ENCODE measurements around the gene PSMD6. TPM values are rescaled to one million over a fixed set of nuclear protein-coding genes. Genes with fewer than 3 reads are reported as not detected.

Gene PSMD6
- total and polyA plus RNA-seq, 9 donors = 30.8 to 68.6 (median 55.7) TPM

GRCh38 chr3:64029287-64029686, 6.0 kb upstream of the PSMD6 start:
- Histone ChIP-seq H3K27ac (no peak overlapping the region), H3K27me3 (no peaks in the 10 kb centered on the region), H3K4me1 (ENCODE audit: insufficient read depth) (no peaks in the 10 kb centered on the region), H3K9me3 (no peaks in the 10 kb centered on the region), H3K4me3 (no peak overlapping the region), H3K36me3 (no peaks in the 10 kb centered on the region)
- WGBS, 3 donors = 88 to 89% (median 89%) methylated on average over 4 of the region's 4 CpGs
- TF ChIP-seq POLR2A (IDR thresholded peaks at IDR 0.05) = no peak
- TF ChIP-seq EP300 (IDR thresholded peaks at IDR 0.05) = no peak
- no peak for TF ChIP-seq CTCF (IDR thresholded peaks at IDR 0.05)
- no peak for DNase-seq
- intact Hi-C loops (cut with DNase I) = loop anchor here in 1 of 4 donors (5.0 kb wide), 1 partner anchor 368 kb away; no protein-coding TSS in a partner anchor

GRCh38 chr3:64028754-64029153, 5.5 kb upstream of the PSMD6 start:
- Histone ChIP-seq H3K27me3 (no peaks in the 10 kb centered on the region), H3K27ac (no peak overlapping the region), H3K4me1 (ENCODE audit: insufficient read depth) (no peaks in the 10 kb centered on the region), H3K9me3 (no peaks in the 10 kb centered on the region), H3K36me3 (no peaks in the 10 kb centered on the region), H3K4me3 (no peak overlapping the region)
- TF ChIP-seq POLR2A (IDR thresholded peaks at IDR 0.05) (no peak), CTCF (IDR thresholded peaks at IDR 0.05) (no peak), EP300 (IDR thresholded peaks at IDR 0.05) (no peak)
- no peak for DNase-seq
- WGBS, 3 donors = 69 to 80% (median 74%) methylated on average over 3 of the region's 3 CpGs
- intact Hi-C loops (cut with DNase I) = loop anchor here in 1 of 4 donors (5.0 kb wide), 1 partner anchor 369 kb away; no protein-coding TSS in a partner anchor

- Histone ChIP-seq H3K27me3 (no peaks in the 10 kb centered on the region), H3K9me3 (no peaks in the 10 kb centered on the region), H3K4me3 (no peak overlapping the region), H3K36me3 (no peaks in the 10 kb centered on the region), H3K4me1 (ENCODE audit: insufficient read depth) (no peaks in the 10 kb centered on the region), H3K27ac (no peak overlapping the region)
- intact Hi-C loops (cut with DNase I) = loop anchor here in 1 of 4 donors (5.0 kb wide), 1 partner anchor 370 kb away; no protein-coding TSS in a partner anchor
- DNase-seq = no peak
- WGBS, 3 donors = 73 to 76% (median 74%) methylated on average over 8 of the region's 8 CpGs
- TF ChIP-seq CTCF (IDR thresholded peaks at IDR 0.05) (no peak), EP300 (IDR thresholded peaks at IDR 0.05) (no peak), POLR2A (IDR thresholded peaks at IDR 0.05) (no peak)
Observed at GRCh38 chr3:64027658-64028057, 4.4 kb upstream of the PSMD6 start.

- Histone ChIP-seq H3K9me3 (no peaks in the 10 kb centered on the region), H3K4me1 (ENCODE audit: insufficient read depth) (peaks cover 5% of the 10 kb centered on the region), H3K36me3 (no peaks in the 10 kb centered on the region), H3K27ac (no peak overlapping the region), H3K4me3 (no peak overlapping the region), H3K27me3 (no peaks in the 10 kb centered on the region)
- WGBS, 3 donors = 89 to 97% (median 96%) methylated on average over 2 of the region's 2 CpGs
- DNase-seq = no peak
- intact Hi-C loops (cut with DNase I) = loop anchor here in 1 of 4 donors (5.0 kb wide), 1 partner anchor 371 kb away; no protein-coding TSS in a partner anchor
- no peak for TF ChIP-seq CTCF (IDR thresholded peaks at IDR 0.05)
- TF ChIP-seq POLR2A (IDR thresholded peaks at IDR 0.05) = no peak
- TF ChIP-seq EP300 (IDR thresholded peaks at IDR 0.05) = no peak
Observed at GRCh38 chr3:64026346-64026745, 3.1 kb upstream of the PSMD6 start.

Data from ovary (tissue), 9 donors.